ENCODE data around the gene CDH16.

CDH16 gene, protein sequence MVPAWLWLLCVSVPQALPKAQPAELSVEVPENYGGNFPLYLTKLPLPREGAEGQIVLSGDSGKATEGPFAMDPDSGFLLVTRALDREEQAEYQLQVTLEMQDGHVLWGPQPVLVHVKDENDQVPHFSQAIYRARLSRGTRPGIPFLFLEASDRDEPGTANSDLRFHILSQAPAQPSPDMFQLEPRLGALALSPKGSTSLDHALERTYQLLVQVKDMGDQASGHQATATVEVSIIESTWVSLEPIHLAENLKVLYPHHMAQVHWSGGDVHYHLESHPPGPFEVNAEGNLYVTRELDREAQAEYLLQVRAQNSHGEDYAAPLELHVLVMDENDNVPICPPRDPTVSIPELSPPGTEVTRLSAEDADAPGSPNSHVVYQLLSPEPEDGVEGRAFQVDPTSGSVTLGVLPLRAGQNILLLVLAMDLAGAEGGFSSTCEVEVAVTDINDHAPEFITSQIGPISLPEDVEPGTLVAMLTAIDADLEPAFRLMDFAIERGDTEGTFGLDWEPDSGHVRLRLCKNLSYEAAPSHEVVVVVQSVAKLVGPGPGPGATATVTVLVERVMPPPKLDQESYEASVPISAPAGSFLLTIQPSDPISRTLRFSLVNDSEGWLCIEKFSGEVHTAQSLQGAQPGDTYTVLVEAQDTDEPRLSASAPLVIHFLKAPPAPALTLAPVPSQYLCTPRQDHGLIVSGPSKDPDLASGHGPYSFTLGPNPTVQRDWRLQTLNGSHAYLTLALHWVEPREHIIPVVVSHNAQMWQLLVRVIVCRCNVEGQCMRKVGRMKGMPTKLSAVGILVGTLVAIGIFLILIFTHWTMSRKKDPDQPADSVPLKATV

DNA sequence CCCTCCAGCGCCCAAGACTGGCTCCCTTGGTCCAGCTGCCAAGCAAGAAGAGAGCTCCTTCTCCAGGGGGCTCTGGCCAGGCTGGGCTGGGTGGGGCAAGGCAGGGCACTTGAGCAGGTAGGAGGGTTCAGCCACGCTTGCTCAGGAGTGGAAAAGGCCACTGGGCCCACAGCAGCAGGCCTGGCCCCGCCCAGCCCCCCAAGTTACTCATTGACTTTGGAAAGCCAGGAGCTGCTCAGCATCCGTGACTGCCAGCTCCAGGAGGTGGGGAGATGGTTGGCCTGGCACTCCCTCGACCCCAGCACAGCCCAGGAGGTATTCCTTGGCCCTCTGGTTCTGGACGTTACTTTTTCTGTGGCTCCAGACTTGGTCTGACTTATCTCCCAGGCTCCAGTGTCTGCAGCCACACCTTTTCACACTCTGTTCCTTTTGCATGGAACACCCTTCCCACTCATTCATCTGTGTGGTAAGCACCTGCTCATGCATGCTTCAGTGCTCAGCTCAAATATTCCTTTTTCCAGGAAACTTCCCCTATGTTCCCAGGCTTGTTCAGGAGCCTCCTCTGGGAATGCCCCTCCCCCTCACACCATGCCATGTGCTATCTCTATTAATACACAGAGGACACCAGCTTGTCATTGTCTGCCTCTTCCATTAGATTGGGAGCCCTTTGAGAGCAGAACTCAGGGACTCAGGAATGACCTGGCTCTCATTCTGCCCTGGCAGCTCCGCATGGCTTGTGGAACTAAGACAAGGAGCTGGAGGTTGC is at the start of gene CDH16:
CDH16 (minus strand) TSS at position 83 of the 766 bp plus-strand sequence. CDS start 820 bp downstream, outside the sequence.
- H3K79me2 ChIP-seq (ENCODE audit: insufficient read depth, low read length), result no peaks in the 10 kb centered on the region
- H3K9me3 ChIP-seq (ENCODE audit: insufficient read depth, low read depth, low read length), result no peaks in the 10 kb centered on the region
- TF ChIP-seq EZH2phosphoT487 (IDR thresholded peaks at IDR 0.05; ENCODE audit: borderline replicate concordance), result no peak
- TF ChIP-seq, protein P1, sequence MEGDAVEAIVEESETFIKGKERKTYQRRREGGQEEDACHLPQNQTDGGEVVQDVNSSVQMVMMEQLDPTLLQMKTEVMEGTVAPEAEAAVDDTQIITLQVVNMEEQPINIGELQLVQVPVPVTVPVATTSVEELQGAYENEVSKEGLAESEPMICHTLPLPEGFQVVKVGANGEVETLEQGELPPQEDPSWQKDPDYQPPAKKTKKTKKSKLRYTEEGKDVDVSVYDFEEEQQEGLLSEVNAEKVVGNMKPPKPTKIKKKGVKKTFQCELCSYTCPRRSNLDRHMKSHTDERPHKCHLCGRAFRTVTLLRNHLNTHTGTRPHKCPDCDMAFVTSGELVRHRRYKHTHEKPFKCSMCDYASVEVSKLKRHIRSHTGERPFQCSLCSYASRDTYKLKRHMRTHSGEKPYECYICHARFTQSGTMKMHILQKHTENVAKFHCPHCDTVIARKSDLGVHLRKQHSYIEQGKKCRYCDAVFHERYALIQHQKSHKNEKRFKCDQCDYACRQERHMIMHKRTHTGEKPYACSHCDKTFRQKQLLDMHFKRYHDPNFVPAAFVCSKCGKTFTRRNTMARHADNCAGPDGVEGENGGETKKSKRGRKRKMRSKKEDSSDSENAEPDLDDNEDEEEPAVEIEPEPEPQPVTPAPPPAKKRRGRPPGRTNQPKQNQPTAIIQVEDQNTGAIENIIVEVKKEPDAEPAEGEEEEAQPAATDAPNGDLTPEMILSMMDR (conservative IDR thresholded peaks at IDR 0.05; ENCODE audit: low read length), result no peak
- no peaks in the 10 kb centered on the region for H3F3A ChIP-seq (ENCODE audit: low read depth)
- no peaks in the 10 kb centered on the region for H4K20me1 ChIP-seq (ENCODE audit: insufficient read depth, low read length, poor library complexity, severe bottlenecking)
- H2AFZ ChIP-seq (ENCODE audit: low read length), result no peak within 1 kb of the TSS
- no peaks in the 10 kb centered on the region for H3K4me1 ChIP-seq (ENCODE audit: insufficient read depth, low read length, poor library complexity, severe bottlenecking)
- H3K36me3 ChIP-seq (ENCODE audit: insufficient read depth, low read length), result no peaks in the 10 kb centered on the region
- H3K4me3 ChIP-seq (ENCODE audit: low read length, poor library complexity, severe bottlenecking), result no peak within 1 kb of the TSS
- no peak within 1 kb of the TSS for H3K4me2 ChIP-seq (ENCODE audit: low read depth, low read length, poor library complexity, severe bottlenecking)
- no peaks in the 10 kb centered on the region for H3K9me2 ChIP-seq (replicated peaks; ENCODE audit: low read depth, low read length)
- H3K9ac ChIP-seq (ENCODE audit: low read depth, low read length, poor library complexity, severe bottlenecking), result no peak within 1 kb of the TSS
- no peaks in the 10 kb centered on the region for H3K27me3 ChIP-seq (ENCODE audit: insufficient read depth, low read length, poor library complexity, severe bottlenecking)

DNA sequence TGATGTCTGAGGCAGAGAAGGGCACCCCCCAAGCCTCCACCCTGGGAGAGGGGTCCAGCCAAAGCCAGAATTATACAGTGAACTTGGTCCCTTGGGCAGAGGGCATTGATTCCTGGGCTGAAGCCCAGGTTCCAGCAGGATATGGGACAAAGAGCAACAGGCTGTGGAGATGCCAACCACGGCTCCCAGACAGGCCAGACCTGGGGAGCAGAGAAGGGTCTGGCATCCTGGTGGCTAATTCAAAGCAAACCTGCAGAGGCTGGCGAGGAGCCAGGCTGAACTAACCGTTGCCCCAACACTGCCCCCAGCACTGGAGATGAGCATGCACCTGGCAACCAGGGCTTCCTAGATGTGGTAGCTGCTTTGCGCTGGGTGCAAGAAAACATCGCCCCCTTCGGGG is 45.4 kb upstream of the CDH16 start:
- H4K20me1 ChIP-seq (ENCODE audit: insufficient read depth, low read length, poor library complexity, severe bottlenecking), result no peaks in the 10 kb centered on the region
- peak overlapping the region; percentile 77 for H3K4me2 ChIP-seq (ENCODE audit: low read depth, low read length, poor library complexity, severe bottlenecking)
- H3K4me3 ChIP-seq (ENCODE audit: low read length, poor library complexity, severe bottlenecking), result no peak overlapping the region
- H3K9me2 ChIP-seq (replicated peaks; ENCODE audit: low read depth, low read length), result no peaks in the 10 kb centered on the region
- no peak for TF ChIP-seq EZH2phosphoT487 (IDR thresholded peaks at IDR 0.05; ENCODE audit: borderline replicate concordance)
- no peaks in the 10 kb centered on the region for H3K27me3 ChIP-seq (ENCODE audit: insufficient read depth, low read length, poor library complexity, severe bottlenecking)
- no peaks in the 10 kb centered on the region for H3K9me3 ChIP-seq (ENCODE audit: insufficient read depth, low read depth, low read length)
- H3K9ac ChIP-seq (ENCODE audit: low read depth, low read length, poor library complexity, severe bottlenecking), result no peak overlapping the region
- H3K4me1 ChIP-seq (ENCODE audit: insufficient read depth, low read length, poor library complexity, severe bottlenecking), result peaks cover 16% of the 10 kb centered on the region
- H3F3A ChIP-seq (ENCODE audit: low read depth), result no peaks in the 10 kb centered on the region
- peaks cover 5% of the 10 kb centered on the region; the same call in 1 of the 2 replicates for H3K79me2 ChIP-seq (ENCODE audit: insufficient read depth, low read length)
- no peak overlapping the region for H2AFZ ChIP-seq (ENCODE audit: low read length)
- H3K36me3 ChIP-seq (ENCODE audit: insufficient read depth, low read length), result no peaks in the 10 kb centered on the region

DNA sequence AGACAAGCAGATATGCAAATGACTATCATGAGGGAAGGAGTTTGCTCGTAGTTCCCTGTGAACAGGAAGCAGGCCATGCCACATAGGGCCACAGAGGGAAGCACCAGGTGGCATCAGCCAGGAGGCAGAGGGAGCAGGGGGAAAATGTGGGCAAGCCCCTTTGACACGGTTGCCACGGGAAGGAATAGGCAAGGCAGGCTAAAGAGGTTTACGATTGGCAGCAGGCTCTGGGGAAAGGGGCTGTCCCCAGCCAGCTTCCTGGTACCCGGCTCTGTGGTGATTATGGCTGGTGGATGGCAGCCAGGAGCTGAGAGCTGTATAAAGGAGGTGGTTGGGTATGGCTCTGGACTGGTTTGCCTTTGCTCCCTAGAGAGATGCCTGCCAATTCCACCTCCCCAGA is 43.2 kb upstream of the CDH16 start:
- Histone ChIP-seq H3K9ac (ENCODE audit: low read depth, low read length, poor library complexity, severe bottlenecking) (peak overlapping the region; percentile 66), H3K4me2 (ENCODE audit: low read depth, low read length, poor library complexity, severe bottlenecking) (peak overlapping the region; percentile 77), H3K79me2 (ENCODE audit: insufficient read depth, low read length) (peaks cover 5% of the 10 kb centered on the region; the same call in 1 of the 2 replicates), H3K36me3 (ENCODE audit: insufficient read depth, low read length) (no peaks in the 10 kb centered on the region), H3K4me3 (ENCODE audit: low read length, poor library complexity, severe bottlenecking) (peak overlapping the region; percentile 78), H3K27me3 (ENCODE audit: insufficient read depth, low read length, poor library complexity, severe bottlenecking) (no peaks in the 10 kb centered on the region), H2AFZ (ENCODE audit: low read length) (peak overlapping the region; percentile 75), H3K9me3 (ENCODE audit: insufficient read depth, low read depth, low read length) (no peaks in the 10 kb centered on the region), H4K20me1 (ENCODE audit: insufficient read depth, low read length, poor library complexity, severe bottlenecking) (no peaks in the 10 kb centered on the region), H3F3A (ENCODE audit: low read depth) (no peaks in the 10 kb centered on the region), H3K4me1 (ENCODE audit: insufficient read depth, low read length, poor library complexity, severe bottlenecking) (peaks cover 16% of the 10 kb centered on the region), H3K9me2 (replicated peaks; ENCODE audit: low read depth, low read length) (no peaks in the 10 kb centered on the region)
- TF ChIP-seq, protein P1 (conservative IDR thresholded peaks at IDR 0.05; ENCODE audit: low read length), result no peak
- TF ChIP-seq EZH2phosphoT487 (IDR thresholded peaks at IDR 0.05; ENCODE audit: borderline replicate concordance), result no peak

Data from Loucy (cell line).